AG09319 (cell line): ENCODE measurements around the gene PIGQ.

Experiments used
- DNase-seq: peaks from one replicate; pipeline ENCODE4 v3.0.0-alpha.2; 2010; ENCODE audit warnings: low read depth; ENCODE audit errors: extremely low read depth
- CTCF ChIP-seq: IDR thresholded peaks from 2 replicates; pipeline ENCODE4 v1.5.1; 2011; ENCODE audit warnings: low read depth, mild to moderate bottlenecking, inconsistent platforms, low read length, moderate library complexity

Gene PIGQ

GRCh38 chr16:629185-629832, 59.5 kb downstream of the PIGQ start:
- TF ChIP-seq CTCF, result no peak
- no peak for DNase-seq

- no peak for DNase-seq
- TF ChIP-seq CTCF, result no peak
These were observed 60.1 kb downstream of the PIGQ start for GRCh38 chr16:629833-630248.

DNA sequence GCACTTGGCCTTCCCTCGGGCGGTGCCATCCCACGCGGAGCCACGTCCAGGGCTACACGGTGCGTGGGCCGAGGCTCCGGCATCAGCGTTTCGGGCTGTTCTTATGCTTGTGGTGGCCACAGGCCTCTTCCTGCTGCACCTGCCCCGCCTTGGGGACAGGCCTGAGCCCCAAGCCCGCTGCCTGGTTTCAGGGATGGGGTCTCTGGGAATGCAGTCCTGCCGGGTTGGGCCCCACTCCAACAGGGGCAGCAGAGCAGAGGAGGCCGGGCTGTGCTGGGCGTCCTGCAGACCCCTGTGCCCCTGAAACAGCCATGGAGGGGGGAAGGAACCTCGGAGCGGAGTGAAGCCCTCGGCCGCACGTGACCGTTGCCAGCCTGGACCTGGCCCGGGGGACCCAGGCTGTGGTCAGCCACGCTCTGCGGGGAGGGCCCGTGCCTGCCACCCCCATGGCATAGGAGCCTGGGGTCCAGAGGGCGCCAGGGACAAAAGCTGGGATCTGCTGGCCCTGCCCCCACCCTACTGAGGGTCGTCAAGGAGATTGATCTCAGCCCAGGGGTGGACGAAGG, 60.6 kb downstream of the PIGQ start:
- TF ChIP-seq CTCF, result no peak

DNA sequence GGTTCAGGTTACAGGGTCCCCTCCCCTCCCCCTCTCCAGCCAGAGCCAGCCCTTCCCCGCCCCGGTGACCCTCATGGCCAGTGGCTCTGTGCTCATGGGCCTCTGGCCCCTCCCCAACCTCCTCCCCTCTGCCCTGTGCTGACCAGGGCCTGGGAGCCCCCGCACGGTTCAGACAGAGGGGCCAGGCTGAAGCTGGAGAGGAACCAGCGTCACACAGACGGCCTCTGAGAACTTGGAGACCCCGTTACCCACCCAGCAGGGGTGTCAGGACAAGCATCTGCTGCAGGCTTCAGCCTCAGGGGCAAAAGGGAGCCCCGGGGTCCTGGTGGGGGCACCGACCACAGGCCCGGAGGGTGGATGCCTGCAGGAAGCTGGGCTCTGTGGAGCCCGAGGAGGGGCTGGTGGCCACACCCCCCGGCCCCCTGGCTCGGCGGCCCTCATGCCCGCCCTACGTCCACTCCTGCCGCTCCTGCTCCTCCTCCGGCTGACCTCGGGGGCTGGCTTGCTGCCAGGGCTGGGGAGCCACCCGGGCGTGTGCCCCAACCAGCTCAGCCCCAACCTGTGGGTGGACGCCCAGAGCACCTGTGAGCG, 61.1 kb downstream of the PIGQ start, which contains the start of gene WFIKKN1:
WFIKKN1 (plus strand) TSS at position 171 of the 591 bp plus-strand sequence; CDS start at position 440, 269 bp downstream.
- TF ChIP-seq CTCF, result no peak
- DNase-seq, result no peak

More for the DNA sequence above, 60.6 kb downstream of the PIGQ start:
- DNase-seq, result no peak

DNA sequence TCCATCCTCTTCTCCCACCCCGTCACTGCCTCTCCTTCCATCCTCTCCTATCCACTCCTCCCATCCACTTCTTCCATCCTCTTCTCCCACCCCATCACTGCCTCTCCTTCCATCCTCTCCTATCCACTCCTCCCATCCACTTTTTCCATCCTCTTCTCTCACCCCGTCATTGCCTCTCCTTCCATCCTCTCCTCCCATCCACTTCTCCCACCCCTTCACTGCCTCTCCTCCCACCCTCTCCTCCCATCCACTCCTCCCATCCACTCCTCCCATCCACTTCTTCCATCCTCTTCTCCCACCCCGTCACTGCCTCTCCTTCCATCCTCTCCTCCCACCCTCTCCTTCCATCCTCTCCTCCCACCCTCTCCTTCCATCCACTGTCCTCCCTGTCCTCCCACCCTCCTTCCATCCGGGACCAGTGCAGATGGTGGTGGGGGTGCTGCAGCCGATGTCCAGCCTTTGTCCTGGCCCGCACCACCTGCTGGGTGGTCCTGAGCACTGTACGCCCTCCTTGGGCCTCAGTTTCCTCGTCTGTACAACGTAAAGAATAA, 62.1 kb downstream of the PIGQ start:
- no peak for TF ChIP-seq CTCF
- DNase-seq, result no peak

DNA sequence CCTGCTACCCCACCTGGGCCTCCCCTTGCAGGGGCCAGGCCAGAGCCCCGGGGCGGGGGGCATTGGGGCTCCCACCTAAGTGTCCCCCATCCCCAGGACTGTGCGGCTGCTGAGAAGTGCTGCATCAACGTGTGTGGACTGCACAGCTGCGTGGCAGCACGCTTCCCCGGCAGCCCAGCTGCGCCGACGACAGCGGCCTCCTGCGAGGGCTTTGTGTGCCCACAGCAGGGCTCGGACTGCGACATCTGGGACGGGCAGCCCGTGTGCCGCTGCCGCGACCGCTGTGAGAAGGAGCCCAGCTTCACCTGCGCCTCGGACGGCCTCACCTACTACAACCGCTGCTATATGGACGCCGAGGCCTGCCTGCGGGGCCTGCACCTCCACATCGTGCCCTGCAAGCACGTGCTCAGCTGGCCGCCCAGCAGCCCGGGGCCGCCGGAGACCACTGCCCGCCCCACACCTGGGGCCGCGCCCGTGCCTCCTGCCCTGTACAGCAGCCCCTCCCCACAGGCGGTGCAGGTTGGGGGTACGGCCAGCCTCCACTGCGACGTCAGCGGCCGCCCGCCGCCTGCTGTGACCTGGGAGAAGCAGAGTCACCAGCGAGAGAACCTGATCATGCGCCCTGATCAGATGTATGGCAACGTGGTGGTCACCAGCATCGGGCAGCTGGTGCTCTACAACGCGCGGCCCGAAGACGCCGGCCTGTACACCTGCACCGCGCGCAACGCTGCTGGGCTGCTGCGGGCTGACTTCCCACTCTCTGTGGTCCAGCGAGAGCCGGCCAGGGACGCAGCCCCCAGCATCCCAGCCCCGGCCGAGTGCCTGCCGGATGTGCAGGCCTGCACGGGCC, 62.9 kb downstream of the PIGQ start:
- TF ChIP-seq CTCF, result no peak
- no peak for DNase-seq
